CD4-positive, alpha-beta T cell treated with Interleukin-15 for 4 hours (primary cell): ENCODE results near the gene SPATA17.

ENCODE experiments used
- DNase-seq: peaks from one replicate; pipeline ENCODE4 v3.0.0-alpha.2; 2020; ENCODE audit warnings: low spot score

The SPATA17 gene

GRCh38 chr1:217911908-217912307, 280.8 kb downstream of the SPATA17 start:
- no peak for DNase-seq

GRCh38 chr1:217917281-217917887, 286.2 kb downstream of the SPATA17 start:
- no peak for DNase-seq

GRCh38 chr1:217919683-217920388, 288.7 kb downstream of the SPATA17 start:
- no peak for DNase-seq
